ENCODE results near the gene AKR1A1.
"Not testable (repeated sequence)": the region's sequence is repeated elsewhere in the genome, so short reads cannot be mapped to it uniquely, and the experiment has no call there.

AKR1A1 gene

GRCh38 chr1:45523975-45524374, 26.7 kb upstream of the AKR1A1 start:
- DNase-seq = not testable (repeated sequence)

GRCh38 chr1:45526135-45526644, 24.4 kb upstream of the AKR1A1 start:
- no peak for DNase-seq

GRCh38 chr1:45530632-45531135, 19.9 kb upstream of the AKR1A1 start:
- no peak for DNase-seq

DNA sequence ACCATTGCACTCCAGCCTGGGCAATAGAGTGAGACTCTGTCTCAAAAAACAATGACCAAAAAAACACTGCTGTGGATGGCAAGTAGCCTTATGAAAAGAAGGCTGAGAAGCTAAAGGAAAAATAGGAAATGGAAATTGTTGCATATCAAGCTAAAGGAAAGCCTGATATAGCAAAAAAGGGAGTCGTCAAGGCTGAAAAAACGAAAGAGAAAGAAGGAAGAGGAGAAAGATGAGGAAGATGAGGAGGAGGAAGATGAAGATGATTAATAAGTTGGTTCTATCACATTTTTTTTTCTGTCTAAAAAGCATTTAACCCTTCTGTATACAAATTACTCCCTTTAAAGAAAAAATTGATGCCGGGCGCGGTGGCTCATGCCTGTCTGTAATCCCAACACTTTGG, 18.8 kb upstream of the AKR1A1 start:
- DNase-seq = no peak

GRCh38 chr1:45535988-45536766, 14.4 kb upstream of the AKR1A1 start:
- no peak for DNase-seq

DNA sequence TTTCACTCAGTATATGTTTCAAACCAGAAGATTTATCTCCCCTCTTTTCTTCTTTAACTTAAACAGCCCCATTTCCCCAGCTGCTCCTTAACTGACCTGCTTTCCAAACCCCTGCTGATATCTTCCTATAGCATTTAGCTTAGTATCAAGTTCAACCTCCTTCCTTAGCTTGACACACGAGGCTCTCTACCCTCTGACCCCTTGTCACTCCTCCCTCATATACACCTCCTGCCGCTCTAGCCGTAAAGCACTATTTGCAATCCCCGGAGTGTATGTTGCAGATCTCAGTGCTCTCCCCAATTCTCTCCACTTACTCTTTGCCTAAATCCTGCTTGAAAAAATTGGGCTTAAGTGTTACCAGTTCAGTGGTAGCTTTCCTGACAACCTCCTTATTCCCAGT, 13.7 kb upstream of the AKR1A1 start:
- DNase-seq = no peak

DNA sequence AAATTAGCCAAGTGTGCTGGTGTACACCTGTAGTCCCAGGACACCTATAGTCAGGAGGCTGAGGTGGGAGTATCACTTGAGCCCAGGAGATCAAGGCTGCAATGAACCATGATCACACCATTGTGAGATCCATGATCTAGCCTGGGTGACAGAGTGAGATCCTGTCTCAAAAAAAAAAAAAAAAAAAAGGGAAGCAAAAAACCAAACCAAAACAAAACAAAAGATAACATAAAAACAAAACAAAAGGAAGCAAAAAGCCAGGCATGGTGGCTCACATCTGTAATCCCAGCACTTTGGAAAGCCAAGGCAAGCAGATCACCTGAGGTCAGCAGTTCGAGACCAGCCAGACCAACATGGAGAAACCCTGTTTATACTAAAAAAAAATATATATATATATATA, 9.4 kb upstream of the AKR1A1 start:
- no peak for DNase-seq

DNA sequence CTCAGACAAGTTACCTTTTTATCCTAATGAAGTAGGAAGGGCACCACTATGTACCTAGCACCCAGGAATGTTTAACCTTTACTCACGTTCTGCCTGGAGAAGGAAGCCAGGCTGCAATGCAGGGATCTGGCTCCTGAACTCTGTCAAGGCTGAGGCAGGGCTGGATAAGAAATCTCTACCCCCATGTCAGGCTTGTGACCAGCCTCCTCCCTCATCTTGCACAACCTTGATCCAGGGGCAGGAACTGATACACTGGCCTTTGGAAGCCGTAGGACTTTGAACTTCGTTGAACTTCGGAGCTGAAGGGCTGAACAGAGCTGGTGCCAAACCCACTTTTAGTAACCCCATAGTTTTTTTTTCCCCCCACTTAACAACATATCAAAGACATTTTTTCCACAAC, 8.0 kb upstream of the AKR1A1 start:
- no peak for DNase-seq

- no peak for DNase-seq
These were observed 6.8 kb upstream of the AKR1A1 start for GRCh38 chr1:45543581-45544417.

- DNase-seq = no peak
These were observed 6.1 kb upstream of the AKR1A1 start for GRCh38 chr1:45544530-45544929.

- DNase-seq = no peak
These were observed 5.6 kb upstream of the AKR1A1 start for GRCh38 chr1:45545019-45545493.

GRCh38 chr1:45545553-45546310, 4.9 kb upstream of the AKR1A1 start:
- no peak for DNase-seq

GRCh38 chr1:45551684-45552083, 1.1 kb downstream of the AKR1A1 start:
- DNase-seq = no peak

GRCh38 chr1:45552331-45552730, 1.7 kb downstream of the AKR1A1 start:
- peak; percentile 40 for DNase-seq

DNA sequence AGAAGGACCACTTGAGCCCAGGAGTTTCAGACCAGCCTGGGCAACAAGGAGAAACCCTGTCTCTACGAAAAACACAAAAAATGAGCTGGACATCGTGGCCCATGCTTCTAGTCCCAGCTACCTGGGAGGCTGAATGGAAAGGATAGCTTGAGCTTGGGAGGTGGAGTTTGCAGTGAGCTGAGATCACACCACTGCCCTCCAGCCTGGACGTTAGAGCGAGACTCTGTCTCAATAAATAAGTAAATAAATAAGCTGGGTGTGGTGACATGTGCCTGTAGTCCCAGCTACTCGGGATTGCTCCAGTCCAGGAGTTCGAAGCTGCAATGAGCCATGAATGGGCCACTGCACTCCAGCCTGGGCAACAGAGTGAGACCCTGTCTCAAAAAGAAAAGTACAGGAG, 3.6 kb downstream of the AKR1A1 start:
- DNase-seq = no peak

- DNase-seq = no peak
These were observed 6.9 kb downstream of the AKR1A1 start for GRCh38 chr1:45557422-45557944.

- no peak for DNase-seq
These were observed 13.2 kb downstream of the AKR1A1 start for GRCh38 chr1:45563843-45564242.

DNA sequence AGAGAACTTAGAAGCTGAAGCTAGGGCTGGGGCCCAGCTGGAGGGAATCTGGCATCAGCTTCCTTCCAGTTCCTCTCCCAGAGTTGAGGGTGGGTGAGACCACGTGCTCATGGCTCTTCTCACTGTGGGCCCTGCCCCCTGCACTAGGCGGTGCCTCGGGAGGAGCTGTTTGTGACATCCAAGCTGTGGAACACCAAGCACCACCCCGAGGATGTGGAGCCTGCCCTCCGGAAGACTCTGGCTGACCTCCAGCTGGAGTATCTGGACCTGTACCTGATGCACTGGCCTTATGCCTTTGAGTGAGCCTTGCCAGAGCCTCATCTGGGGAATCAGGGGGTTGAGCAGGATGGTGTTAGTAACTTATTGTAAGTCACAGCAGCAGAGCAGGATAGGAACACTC, 16.1 kb downstream of the AKR1A1 start:
- DNase-seq = no peak

- DNase-seq = no peak
These were observed 17.3 kb downstream of the AKR1A1 start for GRCh38 chr1:45567911-45568310.

- DNase-seq = no peak
These were observed 17.8 kb downstream of the AKR1A1 start for GRCh38 chr1:45568421-45568820.

DNA sequence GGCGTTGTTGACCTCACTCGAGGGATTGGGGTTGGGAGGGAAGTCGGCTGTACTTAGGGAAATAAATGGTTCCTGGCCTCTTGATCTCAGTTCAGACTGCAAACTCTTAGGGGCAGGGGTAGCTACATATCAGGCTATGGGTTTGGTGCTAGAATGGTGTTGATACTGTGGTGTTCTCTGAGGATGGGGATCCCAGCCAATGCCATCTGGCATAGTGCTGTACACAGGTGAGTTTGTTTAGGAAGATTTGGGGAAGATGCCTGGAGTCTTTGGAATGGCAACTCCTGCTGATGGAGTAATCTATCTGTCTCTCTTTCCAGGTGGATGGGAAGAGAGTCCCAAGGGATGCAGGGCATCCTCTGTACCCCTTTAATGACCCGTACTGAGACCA, 18.9 kb downstream of the AKR1A1 start:
- DNase-seq = no peak

- DNase-seq = peak; percentile 85
These were observed 19.4 kb downstream of the AKR1A1 start for GRCh38 chr1:45569962-45570581.

All from NCI-H1092 treated with DMSO at 0.1 percent for 48 hours (cell line).